ENCODE measurements around the gene OR9Q1.

Gene OR9Q1

GRCh38 chr11:58023435-58023931, at the start of gene OR9Q1:
TSS of gene OR9Q1 (plus strand) at chr11:58023881. CDS start at chr11:58179445, 155,564 bp downstream.
- no peak within 1 kb of the TSS for H3K4me3 ChIP-seq (ENCODE audit: low read length)
- DNase-seq (ENCODE audit: low read depth): no peak
- TF ChIP-seq CTCF (conservative IDR thresholded peaks at IDR 0.05; ENCODE audit: low read depth, low read length): no peak

GRCh38 chr11:57974132-57974531, 49.5 kb upstream of the OR9Q1 start:
- TF ChIP-seq CTCF (conservative IDR thresholded peaks at IDR 0.05; ENCODE audit: low read depth, low read length): no peak
- no peak overlapping the region for H3K4me3 ChIP-seq (ENCODE audit: low read length)

GRCh38 chr11:57974848-57975601, 48.7 kb upstream of the OR9Q1 start:
- DNase-seq (ENCODE audit: low read depth): no peak

More at GRCh38 chr11:57974132-57974531, 49.5 kb upstream of the OR9Q1 start:
- no peak for DNase-seq (ENCODE audit: low read depth)

GRCh38 chr11:57977709-57978108, 46.0 kb upstream of the OR9Q1 start:
- TF ChIP-seq CTCF (conservative IDR thresholded peaks at IDR 0.05; ENCODE audit: low read depth, low read length): no peak
- H3K4me3 ChIP-seq (ENCODE audit: low read length): no peak overlapping the region
- DNase-seq (ENCODE audit: low read depth): no peak

More at GRCh38 chr11:57974848-57975601, 48.7 kb upstream of the OR9Q1 start:
- H3K4me3 ChIP-seq (ENCODE audit: low read length): no peak overlapping the region
- TF ChIP-seq CTCF (conservative IDR thresholded peaks at IDR 0.05; ENCODE audit: low read depth, low read length): no peak

- no peak for TF ChIP-seq CTCF (conservative IDR thresholded peaks at IDR 0.05; ENCODE audit: low read depth, low read length)
- no peak overlapping the region for H3K4me3 ChIP-seq (ENCODE audit: low read length)
- DNase-seq (ENCODE audit: low read depth): no peak
Measured at GRCh38 chr11:57978686-57979531, 44.8 kb upstream of the OR9Q1 start.

GRCh38 chr11:57979532-57980079, 44.1 kb upstream of the OR9Q1 start:
- H3K4me3 ChIP-seq (ENCODE audit: low read length): no peak overlapping the region
- no peak for TF ChIP-seq CTCF (conservative IDR thresholded peaks at IDR 0.05; ENCODE audit: low read depth, low read length)
- DNase-seq (ENCODE audit: low read depth): peak; percentile 7
